EH (cell line): ENCODE measurements around the gene GPR27.

Experiments used
- DNase-seq: peaks from one replicate; pipeline ENCODE4 v3.0.0-alpha.2; 2015; ENCODE audit warnings: low read depth

GPR27 gene

GRCh38 chr3:71786217-71786549, 32.5 kb downstream of the GPR27 start:
- no peak for DNase-seq

DNA sequence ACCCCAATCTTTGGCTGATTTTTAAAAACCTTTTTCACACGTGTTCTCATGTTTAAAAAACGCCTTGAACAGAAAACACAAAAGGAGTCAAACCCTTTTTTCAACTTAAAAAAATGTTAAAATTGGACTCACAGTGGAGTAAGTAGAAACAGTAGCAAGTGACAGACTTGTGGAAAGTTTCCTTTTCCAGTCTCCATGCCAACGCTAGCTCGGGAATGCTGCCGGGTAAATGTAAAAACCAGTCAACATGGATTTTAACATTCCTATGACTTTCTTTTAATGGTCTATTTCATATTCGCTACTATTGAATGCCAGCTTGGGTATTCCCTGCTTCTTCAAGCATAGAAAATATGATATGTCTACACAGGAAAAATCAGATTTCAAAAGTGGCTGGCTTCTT, 32.9 kb downstream of the GPR27 start:
- DNase-seq, result peak; percentile 5

DNA sequence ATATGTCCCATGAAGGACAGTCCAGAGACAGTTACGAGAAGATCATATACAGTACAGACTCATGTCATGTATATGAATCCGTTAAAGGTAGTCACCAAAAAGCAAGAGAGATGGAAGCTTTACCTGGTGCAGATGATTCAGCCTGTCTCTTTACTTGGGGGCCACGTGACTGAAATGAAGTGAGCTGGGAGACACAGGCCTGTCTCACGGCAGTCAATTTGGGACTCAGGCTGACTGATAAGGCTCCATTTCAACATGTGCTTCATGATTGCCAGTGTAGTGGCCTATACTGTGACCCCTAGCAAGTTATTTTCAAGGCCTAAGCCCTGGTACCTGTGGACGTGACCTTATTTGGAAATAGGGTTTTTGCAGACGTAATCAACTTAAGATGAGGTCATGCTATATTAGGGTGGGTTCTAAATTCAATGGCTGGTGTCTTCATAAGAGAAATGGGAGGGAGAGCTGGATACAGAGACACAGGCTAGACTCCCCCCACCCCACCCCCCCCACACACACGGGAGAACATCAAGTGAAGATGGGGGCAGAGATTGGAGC, 34.3 kb downstream of the GPR27 start:
- DNase-seq, result no peak

GRCh38 chr3:71789922-71790321, 36.3 kb downstream of the GPR27 start:
- no peak for DNase-seq

DNA sequence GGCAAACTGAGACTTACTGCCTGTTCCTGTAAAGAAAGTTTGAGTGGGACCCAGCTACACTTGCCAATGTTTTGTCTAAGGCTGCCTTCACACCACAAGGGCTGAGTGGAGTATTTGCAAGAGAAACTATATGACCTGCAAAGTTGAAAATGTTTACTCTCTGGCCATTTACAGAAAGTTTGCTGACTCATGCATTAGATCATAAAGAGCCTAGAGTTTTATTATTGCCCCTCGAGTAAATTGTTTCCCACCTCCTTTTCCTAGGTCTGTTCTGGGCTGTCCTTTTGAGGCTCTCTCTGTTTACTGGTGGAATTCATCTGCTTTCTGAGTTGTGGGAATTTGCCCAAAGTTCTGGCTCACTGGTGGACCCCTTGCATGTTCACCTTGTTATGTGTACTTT, 38.0 kb downstream of the GPR27 start:
- DNase-seq, result no peak

DNA sequence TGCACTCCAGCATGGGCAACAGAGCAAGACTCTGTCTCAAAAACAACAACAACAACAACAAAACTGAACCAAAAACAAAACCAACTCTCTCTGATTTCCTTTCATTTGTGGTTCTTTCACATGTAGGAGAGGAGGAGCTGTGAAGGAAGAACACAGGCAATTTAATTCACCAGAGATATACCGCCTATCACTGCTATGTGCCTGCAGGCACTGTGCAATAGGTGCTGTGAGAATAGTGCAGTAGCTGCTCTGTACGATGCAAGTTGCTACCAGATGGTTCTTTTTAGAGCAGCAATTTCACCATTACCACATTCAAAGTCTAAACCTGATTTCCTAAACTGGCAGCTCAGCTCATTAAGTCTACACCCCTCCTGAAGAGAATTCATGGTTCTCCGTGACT, 42.6 kb downstream of the GPR27 start:
- DNase-seq, result no peak

GRCh38 chr3:71797455-71797854, 43.8 kb downstream of the GPR27 start:
- DNase-seq, result no peak

- DNase-seq, result no peak
Observed at GRCh38 chr3:71800023-71800422, 46.4 kb downstream of the GPR27 start.

DNA sequence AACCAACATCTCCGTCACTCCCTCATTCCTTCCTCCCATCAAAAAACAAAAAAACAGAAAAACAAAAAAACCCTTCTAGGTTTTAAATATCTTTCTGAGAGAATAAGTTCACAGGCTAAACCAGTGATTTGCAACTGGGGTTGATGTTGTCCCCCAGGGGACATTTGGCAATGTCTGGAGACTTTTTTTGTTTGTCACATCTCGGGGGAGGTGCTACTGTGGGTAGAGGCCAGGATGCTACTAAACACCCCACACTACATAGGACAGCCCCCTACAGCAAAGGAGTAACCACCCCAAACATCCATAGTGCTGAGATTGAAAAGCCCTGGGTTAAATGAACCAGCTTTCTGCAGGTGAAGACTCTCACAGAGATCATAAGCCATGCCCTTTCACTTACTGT, 48.3 kb downstream of the GPR27 start:
- no peak for DNase-seq

DNA sequence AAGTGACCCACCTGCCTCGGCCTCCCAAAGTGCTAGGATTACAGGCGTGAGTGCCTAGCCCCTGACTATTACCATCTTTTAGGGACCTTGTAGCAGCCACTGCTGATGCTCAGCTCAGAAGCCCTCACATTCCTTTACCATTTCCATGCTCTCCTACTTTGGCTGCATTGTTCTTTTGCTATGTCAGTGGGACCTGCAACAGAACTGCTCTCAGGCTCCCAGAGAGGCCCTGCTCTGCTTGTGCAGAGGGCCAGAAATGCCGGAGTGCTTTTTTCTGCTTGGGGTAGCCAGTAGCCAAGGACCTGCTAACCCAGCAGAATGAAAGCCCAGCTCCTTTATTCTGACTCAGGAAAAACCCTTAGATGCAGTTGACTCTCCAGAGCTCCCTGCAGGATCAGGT, 49.6 kb downstream of the GPR27 start:
- no peak for DNase-seq

- no peak for DNase-seq
Observed at GRCh38 chr3:71805199-71805598, 51.5 kb downstream of the GPR27 start.

GRCh38 chr3:71805691-71806090, 52.0 kb downstream of the GPR27 start:
- DNase-seq, result no peak
